CD4-positive, CD25-positive, alpha-beta regulatory T cell (primary cell): Measurements from ENCODE around the gene CASP12. TPM values are rescaled to one million over a fixed set of nuclear protein-coding genes. Genes with fewer than 3 reads are reported as not detected.
A peak's percentile ranks its signal among the peaks of the same experiment; 100 is the strongest.

ENCODE experiments used
- ATAC-seq, 2 donors: fragments of 150-1000 bp; cut with Tn5 transposase; one replicate each; pipeline ENCODE4 v1.10.0; 2021; ENCODE audit warnings: low read depth in 2 of 2, moderate number of reproducible peaks in 2 of 2, moderate library complexity in 1 of 2
- DNase-seq, 3 donors: peaks; one replicate each; pipeline versions ENCODE4 v3.0.0 to v3.0.0-alpha.2; 2012 to 2022; ENCODE audit warnings: mixed read lengths in 1 of 3
- H3K27ac ChIP-seq: one replicate; pipeline ENCODE4 v1.7.0; 2013; ENCODE audit warnings: mild to moderate bottlenecking, low read length; ENCODE audit not compliant: insufficient read depth, poor library complexity, severe bottlenecking
- H3K27me3 ChIP-seq: one replicate; pipeline ENCODE4 v1.7.0; 2013; ENCODE audit warnings: low read length; ENCODE audit not compliant: control insufficient read depth, insufficient read depth
- H3K36me3 ChIP-seq: one replicate; pipeline ENCODE4 v1.7.0; 2013; ENCODE audit warnings: mild to moderate bottlenecking, low read length, moderate library complexity; ENCODE audit not compliant: control insufficient read depth, insufficient read depth
- H3K4me1 ChIP-seq: 2 replicates; pipeline ENCODE4 v1.7.0; 2013; ENCODE audit warnings: mild to moderate bottlenecking, low read length; ENCODE audit not compliant: insufficient read depth, control insufficient read depth, poor library complexity, severe bottlenecking
- H3K4me3 ChIP-seq: one replicate; pipeline ENCODE4 v1.7.0; 2013; ENCODE audit warnings: low read depth, mild to moderate bottlenecking, low read length, moderate library complexity
- H3K9me3 ChIP-seq, 2 experiments: 1 replicate in 1 of 2; 2 replicates in 1 of 2; pipeline ENCODE4 v1.7.0; 2013; ENCODE audit warnings: low read length in 2 of 2, mild to moderate bottlenecking in 1 of 2, moderate library complexity in 1 of 2; ENCODE audit not compliant: control insufficient read depth in 2 of 2
- H3K27ac Mint-ChIP-seq, 3 donors: one replicate each; pipeline ENCODE4 v1.8.0; 2020 to 2022; ENCODE audit warnings: mild to moderate bottlenecking in 3 of 3, mixed read lengths in 3 of 3, moderate library complexity in 2 of 3
- H3K27me3 Mint-ChIP-seq: one replicate; pipeline ENCODE4 v1.8.0; 2022; ENCODE audit warnings: mild to moderate bottlenecking, mixed read lengths
- H3K36me3 Mint-ChIP-seq: one replicate; pipeline ENCODE4 v1.8.0; 2020; ENCODE audit warnings: mixed read lengths
- H3K4me1 Mint-ChIP-seq, 4 donors: one replicate each; pipeline ENCODE4 v1.8.0; 2020 to 2022; ENCODE audit warnings: mixed read lengths in 4 of 4, mild to moderate bottlenecking in 1 of 4
- H3K4me3 Mint-ChIP-seq, 4 donors: one replicate each; pipeline ENCODE4 v1.8.0; 2020 to 2022; ENCODE audit warnings: mild to moderate bottlenecking in 4 of 4, mixed read lengths in 4 of 4, moderate library complexity in 3 of 4
- H3K9me3 Mint-ChIP-seq, 7 donors: one replicate each; pipeline ENCODE4 v1.8.0; 2020 to 2022; ENCODE audit warnings: mixed read lengths in 7 of 7, mild to moderate bottlenecking in 3 of 7, moderate library complexity in 2 of 7
- polyA plus RNA-seq, 4 donors: library from polyadenylated mRNA; unstranded; fragments of 300-500 nt; fragmentation: Illumina TruSeq; gene quantifications; one replicate each; pipeline ENCODE4 v1.2.3, GENCODE V29; 2021
- total RNA-seq: library from RNA; stranded (reverse); gene quantifications from one replicate; pipeline ENCODE4 v1.2.3, GENCODE V29; 2022

Gene CASP12
- total and polyA plus RNA-seq, 5 donors from 2014 or later = 0.37 to 0.77 (median 0.60) TPM; not detected in 1

GRCh38 chr11:104891135-104891534 lies 7.1 kb downstream of the CASP12 start:
- H3K36me3 ChIP-seq = no peaks in the 10 kb centered on the region
- H3K27ac Mint-ChIP-seq = no peak overlapping the region

GRCh38 chr11:104883342-104883741 lies 14.9 kb downstream of the CASP12 start:
- Mint-ChIP-seq H3K27ac (no peak overlapping the region), H3K9me3 (peaks cover 0 to 5% (median 0%) of the 10 kb centered on the region in 7 donors), H3K4me1 (peaks cover 14 to 28% (median 15%) of the 10 kb centered on the region in 4 donors), H3K4me3 (no peak overlapping the region), H3K27me3 (no peaks in the 10 kb centered on the region), H3K36me3 (no peaks in the 10 kb centered on the region)
- DNase-seq = no peak
- Histone ChIP-seq H3K4me1 (no peaks in the 10 kb centered on the region), H3K27ac (no peak overlapping the region), H3K4me3 (no peak overlapping the region), H3K27me3 (no peaks in the 10 kb centered on the region), H3K9me3 (no peaks in the 10 kb centered on the region), H3K36me3 (no peaks in the 10 kb centered on the region)
- no peak for ATAC-seq

More at GRCh38 chr11:104891135-104891534, 7.1 kb downstream of the CASP12 start:
- H3K4me1 ChIP-seq = no peaks in the 10 kb centered on the region
- DNase-seq = no peak
- Mint-ChIP-seq H3K36me3 (no peaks in the 10 kb centered on the region), H3K4me3 (no peak overlapping the region), H3K9me3 (no peaks in the 10 kb centered on the region), H3K27me3 (no peaks in the 10 kb centered on the region), H3K4me1 (peaks cover 4 to 21% (median 11%) of the 10 kb centered on the region in 4 donors)
- H3K9me3 ChIP-seq = no peaks in the 10 kb centered on the region
- no peaks in the 10 kb centered on the region for H3K27me3 ChIP-seq
- no peak overlapping the region for H3K27ac ChIP-seq
- H3K4me3 ChIP-seq = no peak overlapping the region
- no peak for ATAC-seq

DNA sequence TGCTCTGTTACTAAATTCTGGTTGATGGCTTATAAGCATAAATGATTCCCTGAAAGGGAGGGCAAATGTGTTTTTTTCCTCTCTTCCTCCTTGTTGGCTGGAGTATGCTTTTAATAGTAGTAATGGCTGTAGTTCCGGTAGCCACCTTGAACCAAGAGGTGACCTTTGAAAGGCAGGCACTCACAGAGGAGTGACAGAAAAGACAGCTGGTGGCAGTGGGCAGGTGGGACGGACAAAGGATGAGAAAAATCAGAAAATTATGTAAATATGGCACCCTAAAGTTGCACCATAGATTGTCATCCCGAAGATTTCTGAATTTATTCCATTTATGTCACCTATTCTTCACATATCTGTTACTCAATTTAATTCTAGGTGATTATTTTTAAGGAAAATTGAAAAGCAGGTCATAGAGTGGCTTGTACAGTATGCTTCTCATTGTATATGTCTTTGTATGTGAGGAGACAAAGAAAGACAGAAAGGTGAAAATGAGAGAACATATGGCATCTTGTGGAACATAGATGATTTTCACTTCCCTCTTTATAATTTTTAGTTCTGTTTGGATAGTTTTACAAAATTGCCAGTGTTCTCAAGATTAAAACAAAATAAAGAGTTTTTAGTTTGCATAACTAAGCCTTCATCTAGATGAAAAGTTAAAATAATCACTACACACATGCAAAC lies 17.0 kb downstream of the CASP12 start:
- peak overlapping the region in 1 of 3 donors; percentile 85 for H3K27ac Mint-ChIP-seq
- peaks cover 26 to 48% (median 35%) of the 10 kb centered on the region in 4 donors for H3K4me1 Mint-ChIP-seq
- DNase-seq (no peak), ATAC-seq (no peak)
- Histone ChIP-seq H3K36me3 (no peaks in the 10 kb centered on the region), H3K9me3 (no peaks in the 10 kb centered on the region), H3K27me3 (no peaks in the 10 kb centered on the region), H3K27ac (no peak overlapping the region), H3K4me1 (peaks cover 11% of the 10 kb centered on the region), H3K4me3 (no peak overlapping the region)
- H3K9me3 Mint-ChIP-seq = peaks cover 0 to 5% (median 0%) of the 10 kb centered on the region in 7 donors
- H3K36me3 Mint-ChIP-seq = no peaks in the 10 kb centered on the region
- no peak overlapping the region for H3K4me3 Mint-ChIP-seq
- H3K27me3 Mint-ChIP-seq = no peaks in the 10 kb centered on the region

- Mint-ChIP-seq H3K27ac (peak overlapping the region in 1 of 3 donors; percentile 10), H3K27me3 (no peaks in the 10 kb centered on the region), H3K4me3 (peak overlapping the region in 1 of 4 donors; percentile 57), H3K36me3 (no peaks in the 10 kb centered on the region), H3K4me1 (peaks cover 34 to 56% (median 45%) of the 10 kb centered on the region in 4 donors), H3K9me3 (peaks cover 0 to 2% (median 0%) of the 10 kb centered on the region in 7 donors)
- peaks cover 18% of the 10 kb centered on the region for H3K4me1 ChIP-seq
- no peak overlapping the region for H3K27ac ChIP-seq
- H3K9me3 ChIP-seq = no peaks in the 10 kb centered on the region
- no peaks in the 10 kb centered on the region for H3K27me3 ChIP-seq
- no peak for DNase-seq
- ATAC-seq = no peak
- H3K4me3 ChIP-seq = no peak overlapping the region
- H3K36me3 ChIP-seq = no peaks in the 10 kb centered on the region
These were observed 18.6 kb downstream of the CASP12 start for GRCh38 chr11:104879514-104880190.

DNA sequence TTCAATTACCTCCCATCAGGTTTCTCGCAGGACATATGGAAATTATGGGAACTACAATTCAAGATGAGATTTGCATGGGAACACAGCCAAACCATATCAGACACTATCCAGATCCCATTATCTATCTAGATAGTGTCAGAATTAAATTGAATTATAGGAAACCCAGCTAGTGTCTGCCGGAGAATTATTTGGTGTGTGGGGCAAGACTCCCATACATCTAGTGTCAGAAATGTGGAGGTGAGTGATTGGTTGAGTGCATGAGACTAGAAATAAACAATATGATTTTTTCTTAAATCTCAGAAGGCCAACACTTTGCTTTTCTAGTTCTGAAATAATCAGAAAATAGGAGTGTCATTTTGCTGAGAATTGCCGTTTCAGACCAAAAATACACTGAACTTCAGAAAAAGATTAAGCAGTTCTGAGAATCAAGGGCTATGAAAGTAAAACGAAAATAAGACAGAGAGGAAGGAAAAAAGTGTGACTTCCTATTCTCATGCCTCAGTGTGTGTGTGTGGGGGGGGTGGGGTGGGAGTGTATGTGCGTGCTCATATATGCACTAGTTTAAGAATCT lies 21.3 kb downstream of the CASP12 start:
- Mint-ChIP-seq H3K27me3 (no peaks in the 10 kb centered on the region), H3K9me3 (peaks cover 0 to 2% (median 0%) of the 10 kb centered on the region in 7 donors), H3K4me1 (peaks cover 29 to 51% (median 41%) of the 10 kb centered on the region in 4 donors), H3K27ac (peak overlapping the region; percentile 88 to 96 (median 88)), H3K4me3 (peak overlapping the region; percentile 53 to 91 (median 78)), H3K36me3 (no peaks in the 10 kb centered on the region)
- no peaks in the 10 kb centered on the region for H3K36me3 ChIP-seq
- H3K4me3 ChIP-seq = peak overlapping the region; percentile 69
- H3K4me1 ChIP-seq = peaks cover 18% of the 10 kb centered on the region
- no peaks in the 10 kb centered on the region for H3K9me3 ChIP-seq
- no peaks in the 10 kb centered on the region for H3K27me3 ChIP-seq
- ATAC-seq = peak; percentile 87 to 91
- peak overlapping the region; percentile 76 for H3K27ac ChIP-seq
- DNase-seq = peak in 2 of 3 donors; percentile 24 to 92

DNA sequence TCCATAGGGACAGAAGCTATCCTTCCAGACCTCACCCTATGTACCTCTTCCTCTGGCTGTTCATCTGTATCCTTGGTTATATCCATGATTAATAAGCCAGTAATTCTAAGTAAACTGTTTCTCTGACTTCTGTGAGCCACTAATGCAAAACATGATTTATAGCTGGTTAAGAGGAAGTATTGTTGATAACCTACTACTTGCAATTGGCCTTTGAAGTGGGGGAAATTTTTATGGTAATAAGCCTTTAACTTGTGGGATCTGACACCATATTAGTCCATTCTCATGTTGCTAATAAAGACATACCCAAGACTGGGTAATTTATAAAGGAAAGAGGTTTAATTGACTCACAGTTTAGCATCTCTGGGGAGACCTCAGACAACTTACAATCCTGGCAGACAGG lies 21.9 kb downstream of the CASP12 start:
- Histone ChIP-seq H3K27me3 (no peaks in the 10 kb centered on the region), H3K4me1 (peaks cover 18% of the 10 kb centered on the region), H3K9me3 (no peaks in the 10 kb centered on the region), H3K36me3 (no peaks in the 10 kb centered on the region), H3K4me3 (peak overlapping the region; percentile 69), H3K27ac (peak overlapping the region; percentile 76)
- Mint-ChIP-seq H3K36me3 (no peaks in the 10 kb centered on the region), H3K4me1 (peaks cover 29 to 51% (median 41%) of the 10 kb centered on the region in 4 donors), H3K27ac (peak overlapping the region; percentile 88 to 96 (median 88)), H3K9me3 (peaks cover 0 to 2% (median 0%) of the 10 kb centered on the region in 7 donors), H3K4me3 (peak overlapping the region; percentile 53 to 91 (median 78)), H3K27me3 (no peaks in the 10 kb centered on the region)
- ATAC-seq (peak in 1 of 2 donors; percentile 19), DNase-seq (peak in 1 of 3 donors; percentile 32)

DNA sequence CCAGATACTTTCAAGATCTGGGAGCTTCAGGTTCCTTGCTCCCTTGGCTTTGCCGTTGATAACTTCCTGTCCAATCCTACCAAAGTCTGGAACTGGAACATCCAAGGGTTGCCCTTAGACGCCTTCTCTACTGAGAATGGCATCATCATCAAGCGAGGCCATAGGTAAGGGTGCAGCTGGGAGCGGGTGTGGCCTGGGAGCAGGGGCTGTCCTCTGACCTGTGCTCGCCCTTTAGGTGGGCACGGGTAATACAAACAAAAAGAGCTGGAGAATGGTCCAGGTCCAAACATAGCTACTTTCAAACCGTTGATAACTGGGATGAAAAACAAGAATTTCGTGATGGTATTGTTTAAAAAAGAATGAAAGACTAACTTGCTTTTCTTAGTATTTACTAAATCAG lies 25.0 kb downstream of the CASP12 start:
- Histone ChIP-seq H3K27me3 (no peaks in the 10 kb centered on the region), H3K9me3 (no peaks in the 10 kb centered on the region), H3K4me1 (peaks cover 18% of the 10 kb centered on the region), H3K36me3 (no peaks in the 10 kb centered on the region), H3K27ac (no peak overlapping the region), H3K4me3 (no peak overlapping the region)
- DNase-seq = no peak
- ATAC-seq = no peak
- Mint-ChIP-seq H3K27ac (no peak overlapping the region), H3K4me3 (no peak overlapping the region), H3K9me3 (peaks cover 0 to 6% (median 0%) of the 10 kb centered on the region in 7 donors), H3K27me3 (no peaks in the 10 kb centered on the region), H3K4me1 (peaks cover 30 to 36% (median 32%) of the 10 kb centered on the region in 4 donors), H3K36me3 (no peaks in the 10 kb centered on the region)
